ENCODE results near the gene MATR3. TPM values are rescaled to one million over a fixed set of nuclear protein-coding genes. Genes with fewer than 3 reads are reported as not detected.

Gene MATR3
- polyA plus RNA-seq, 1 donor from 2014 or later, result 1,016 TPM

DNA sequence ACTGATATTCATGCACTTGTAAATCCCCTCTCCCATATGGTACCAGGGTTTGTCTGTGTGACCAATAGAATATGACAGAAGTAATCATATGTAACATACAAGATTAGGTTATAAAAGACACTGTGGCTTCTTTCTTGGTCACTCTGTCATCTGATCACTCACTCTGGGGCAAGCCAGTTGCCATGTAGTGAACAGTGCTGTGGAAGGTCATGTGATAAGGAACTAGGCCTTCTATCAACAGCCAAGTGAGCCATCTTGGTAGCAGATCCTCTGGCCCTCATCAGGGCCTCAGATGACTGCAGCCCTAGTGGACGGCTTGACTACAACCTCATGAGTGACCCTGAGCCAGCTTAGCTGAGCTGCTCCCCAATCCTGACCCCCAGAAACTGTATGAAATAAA is 30.0 kb upstream of the MATR3 start:
- no peak overlapping the region for H3K27ac ChIP-seq (ENCODE audit: low read length)
- H4K20me1 ChIP-seq (ENCODE audit: insufficient read depth), result no peaks in the 10 kb centered on the region
- H3F3A ChIP-seq (ENCODE audit: insufficient read depth, low read length, poor library complexity, severe bottlenecking), result no peaks in the 10 kb centered on the region
- TF ChIP-seq EP300 (conservative IDR thresholded peaks at IDR 0.05; ENCODE audit: poor library complexity, severe bottlenecking), result no peak
- no peak overlapping the region for H2AFZ ChIP-seq (ENCODE audit: low read depth, low read length)
- no peaks in the 10 kb centered on the region for H3K27me3 ChIP-seq (ENCODE audit: insufficient read depth, low read depth, low read length)
- H3K36me3 ChIP-seq (ENCODE audit: insufficient read depth, low read length), result no peaks in the 10 kb centered on the region
- no peaks in the 10 kb centered on the region for H3K9me3 ChIP-seq (ENCODE audit: low read length)
- no peaks in the 10 kb centered on the region for H3K79me2 ChIP-seq (replicated peaks; ENCODE audit: insufficient read depth, low read length)
- no peak overlapping the region for H3K4me3 ChIP-seq (ENCODE audit: low read length)
- no peak overlapping the region for H3K4me2 ChIP-seq (ENCODE audit: low read length)
- no peak overlapping the region for H3K9ac ChIP-seq (ENCODE audit: low read length)
- no peaks in the 10 kb centered on the region for H3K9me2 ChIP-seq (ENCODE audit: insufficient read depth, low read length)

DNA sequence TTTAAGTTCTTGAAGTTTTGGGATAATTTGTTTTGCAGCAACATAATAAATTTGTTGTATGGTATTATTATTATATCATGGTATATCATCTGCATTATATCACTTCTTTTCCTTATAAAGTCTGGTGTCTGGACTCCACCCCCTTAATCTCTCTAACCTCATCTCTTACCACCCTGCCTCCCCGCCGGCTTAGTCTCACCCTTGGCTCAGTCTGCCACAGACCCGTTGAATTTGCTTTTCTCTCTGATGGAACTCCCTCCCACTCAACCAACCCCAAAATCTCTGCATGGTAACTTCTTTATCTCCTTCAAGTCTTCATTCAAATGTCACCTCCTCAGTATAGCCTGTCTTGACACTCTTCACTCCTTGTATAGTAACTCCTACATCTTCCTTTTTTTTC is 29.6 kb upstream of the MATR3 start:
- Histone ChIP-seq H3K4me2 (ENCODE audit: low read length) (no peak overlapping the region), H2AFZ (ENCODE audit: low read depth, low read length) (no peak overlapping the region), H4K20me1 (ENCODE audit: insufficient read depth) (no peaks in the 10 kb centered on the region), H3K27ac (ENCODE audit: low read length) (no peak overlapping the region), H3K9me2 (ENCODE audit: insufficient read depth, low read length) (no peaks in the 10 kb centered on the region), H3K36me3 (ENCODE audit: insufficient read depth, low read length) (no peaks in the 10 kb centered on the region), H3K4me3 (ENCODE audit: low read length) (no peak overlapping the region), H3K79me2 (replicated peaks; ENCODE audit: insufficient read depth, low read length) (no peaks in the 10 kb centered on the region), H3K27me3 (ENCODE audit: insufficient read depth, low read depth, low read length) (no peaks in the 10 kb centered on the region), H3K9me3 (ENCODE audit: low read length) (no peaks in the 10 kb centered on the region), H3F3A (ENCODE audit: insufficient read depth, low read length, poor library complexity, severe bottlenecking) (no peaks in the 10 kb centered on the region), H3K9ac (ENCODE audit: low read length) (no peak overlapping the region)
- TF ChIP-seq EP300 (conservative IDR thresholded peaks at IDR 0.05; ENCODE audit: poor library complexity, severe bottlenecking) (no peak), TAF1 (IDR thresholded peaks at IDR 0.05; ENCODE audit: low read depth) (no peak), POLR2AphosphoS5 (IDR thresholded peaks at IDR 0.05) (no peak), EZH2 (IDR thresholded peaks at IDR 0.05; ENCODE audit: borderline replicate concordance, insufficient read depth, low read length, poor library complexity, severe bottlenecking) (no peak), RAD21 (conservative IDR thresholded peaks at IDR 0.05) (no peak), SMC3 (conservative IDR thresholded peaks at IDR 0.05; ENCODE audit: poor library complexity) (no peak), MXI1 (conservative IDR thresholded peaks at IDR 0.05; ENCODE audit: poor library complexity, severe bottlenecking) (no peak)
- TF ChIP-seq, protein P1, sequence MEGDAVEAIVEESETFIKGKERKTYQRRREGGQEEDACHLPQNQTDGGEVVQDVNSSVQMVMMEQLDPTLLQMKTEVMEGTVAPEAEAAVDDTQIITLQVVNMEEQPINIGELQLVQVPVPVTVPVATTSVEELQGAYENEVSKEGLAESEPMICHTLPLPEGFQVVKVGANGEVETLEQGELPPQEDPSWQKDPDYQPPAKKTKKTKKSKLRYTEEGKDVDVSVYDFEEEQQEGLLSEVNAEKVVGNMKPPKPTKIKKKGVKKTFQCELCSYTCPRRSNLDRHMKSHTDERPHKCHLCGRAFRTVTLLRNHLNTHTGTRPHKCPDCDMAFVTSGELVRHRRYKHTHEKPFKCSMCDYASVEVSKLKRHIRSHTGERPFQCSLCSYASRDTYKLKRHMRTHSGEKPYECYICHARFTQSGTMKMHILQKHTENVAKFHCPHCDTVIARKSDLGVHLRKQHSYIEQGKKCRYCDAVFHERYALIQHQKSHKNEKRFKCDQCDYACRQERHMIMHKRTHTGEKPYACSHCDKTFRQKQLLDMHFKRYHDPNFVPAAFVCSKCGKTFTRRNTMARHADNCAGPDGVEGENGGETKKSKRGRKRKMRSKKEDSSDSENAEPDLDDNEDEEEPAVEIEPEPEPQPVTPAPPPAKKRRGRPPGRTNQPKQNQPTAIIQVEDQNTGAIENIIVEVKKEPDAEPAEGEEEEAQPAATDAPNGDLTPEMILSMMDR (IDR thresholded peaks at IDR 0.05; ENCODE audit: poor library complexity, severe bottlenecking), result no peak
- TF ChIP-seq, protein P2, sequence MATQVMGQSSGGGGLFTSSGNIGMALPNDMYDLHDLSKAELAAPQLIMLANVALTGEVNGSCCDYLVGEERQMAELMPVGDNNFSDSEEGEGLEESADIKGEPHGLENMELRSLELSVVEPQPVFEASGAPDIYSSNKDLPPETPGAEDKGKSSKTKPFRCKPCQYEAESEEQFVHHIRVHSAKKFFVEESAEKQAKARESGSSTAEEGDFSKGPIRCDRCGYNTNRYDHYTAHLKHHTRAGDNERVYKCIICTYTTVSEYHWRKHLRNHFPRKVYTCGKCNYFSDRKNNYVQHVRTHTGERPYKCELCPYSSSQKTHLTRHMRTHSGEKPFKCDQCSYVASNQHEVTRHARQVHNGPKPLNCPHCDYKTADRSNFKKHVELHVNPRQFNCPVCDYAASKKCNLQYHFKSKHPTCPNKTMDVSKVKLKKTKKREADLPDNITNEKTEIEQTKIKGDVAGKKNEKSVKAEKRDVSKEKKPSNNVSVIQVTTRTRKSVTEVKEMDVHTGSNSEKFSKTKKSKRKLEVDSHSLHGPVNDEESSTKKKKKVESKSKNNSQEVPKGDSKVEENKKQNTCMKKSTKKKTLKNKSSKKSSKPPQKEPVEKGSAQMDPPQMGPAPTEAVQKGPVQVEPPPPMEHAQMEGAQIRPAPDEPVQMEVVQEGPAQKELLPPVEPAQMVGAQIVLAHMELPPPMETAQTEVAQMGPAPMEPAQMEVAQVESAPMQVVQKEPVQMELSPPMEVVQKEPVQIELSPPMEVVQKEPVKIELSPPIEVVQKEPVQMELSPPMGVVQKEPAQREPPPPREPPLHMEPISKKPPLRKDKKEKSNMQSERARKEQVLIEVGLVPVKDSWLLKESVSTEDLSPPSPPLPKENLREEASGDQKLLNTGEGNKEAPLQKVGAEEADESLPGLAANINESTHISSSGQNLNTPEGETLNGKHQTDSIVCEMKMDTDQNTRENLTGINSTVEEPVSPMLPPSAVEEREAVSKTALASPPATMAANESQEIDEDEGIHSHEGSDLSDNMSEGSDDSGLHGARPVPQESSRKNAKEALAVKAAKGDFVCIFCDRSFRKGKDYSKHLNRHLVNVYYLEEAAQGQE (IDR thresholded peaks at IDR 0.05; ENCODE audit: borderline replicate concordance), result no peak

DNA sequence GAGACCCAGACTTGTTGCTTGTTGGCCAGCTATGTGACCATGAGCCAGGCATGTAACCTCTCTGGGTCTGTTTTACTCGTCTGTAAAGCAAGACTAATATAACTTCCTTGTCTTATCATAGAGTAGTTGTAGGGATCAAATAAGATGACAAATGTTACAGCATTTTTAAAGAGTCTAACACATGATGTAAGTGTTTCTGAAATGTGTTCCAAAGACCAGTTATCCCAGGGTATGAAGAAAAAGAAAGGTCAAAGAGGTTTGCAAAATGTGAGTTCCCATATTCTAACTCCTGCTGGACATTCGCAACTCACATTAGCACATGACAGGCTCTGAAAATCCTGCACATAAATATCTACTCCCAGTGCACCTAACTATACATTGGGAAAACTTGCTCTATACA is 28.5 kb upstream of the MATR3 start:
- Histone ChIP-seq H3F3A (ENCODE audit: insufficient read depth, low read length, poor library complexity, severe bottlenecking) (no peaks in the 10 kb centered on the region), H2AFZ (ENCODE audit: low read depth, low read length) (no peak overlapping the region)

More for the DNA sequence above, 28.5 kb upstream of the MATR3 start:
- no peak overlapping the region for H3K27ac ChIP-seq (ENCODE audit: low read length)
- H3K9ac ChIP-seq (ENCODE audit: low read length), result no peak overlapping the region
- no peaks in the 10 kb centered on the region for H3K9me3 ChIP-seq (ENCODE audit: low read length)
- TF ChIP-seq POLR2AphosphoS5 (IDR thresholded peaks at IDR 0.05), result no peak
- TF ChIP-seq SMC3 (conservative IDR thresholded peaks at IDR 0.05; ENCODE audit: poor library complexity), result no peak
- TF ChIP-seq RAD21 (conservative IDR thresholded peaks at IDR 0.05), result no peak
- TF ChIP-seq, protein P1 (IDR thresholded peaks at IDR 0.05; ENCODE audit: poor library complexity, severe bottlenecking), result no peak
- H3K9me2 ChIP-seq (ENCODE audit: insufficient read depth, low read length), result no peaks in the 10 kb centered on the region
- H3K4me3 ChIP-seq (ENCODE audit: low read length), result no peak overlapping the region
- H3K27me3 ChIP-seq (ENCODE audit: insufficient read depth, low read depth, low read length), result no peaks in the 10 kb centered on the region
- no peaks in the 10 kb centered on the region for H4K20me1 ChIP-seq (ENCODE audit: insufficient read depth)
- no peak overlapping the region for H3K4me2 ChIP-seq (ENCODE audit: low read length)
- no peaks in the 10 kb centered on the region for H3K79me2 ChIP-seq (replicated peaks; ENCODE audit: insufficient read depth, low read length)
- H3K36me3 ChIP-seq (ENCODE audit: insufficient read depth, low read length), result no peaks in the 10 kb centered on the region
